HG03108 (cell line): ENCODE data around the gene RXRA.

Experiments used
- ATAC-seq: cut with Tn5 transposase; IDR thresholded peaks from one replicate; pipeline ENCODE4 v1.9.1; 2021; ENCODE audit warnings: moderate library complexity; ENCODE audit not compliant: unreplicated experiment

The RXRA gene

DNA sequence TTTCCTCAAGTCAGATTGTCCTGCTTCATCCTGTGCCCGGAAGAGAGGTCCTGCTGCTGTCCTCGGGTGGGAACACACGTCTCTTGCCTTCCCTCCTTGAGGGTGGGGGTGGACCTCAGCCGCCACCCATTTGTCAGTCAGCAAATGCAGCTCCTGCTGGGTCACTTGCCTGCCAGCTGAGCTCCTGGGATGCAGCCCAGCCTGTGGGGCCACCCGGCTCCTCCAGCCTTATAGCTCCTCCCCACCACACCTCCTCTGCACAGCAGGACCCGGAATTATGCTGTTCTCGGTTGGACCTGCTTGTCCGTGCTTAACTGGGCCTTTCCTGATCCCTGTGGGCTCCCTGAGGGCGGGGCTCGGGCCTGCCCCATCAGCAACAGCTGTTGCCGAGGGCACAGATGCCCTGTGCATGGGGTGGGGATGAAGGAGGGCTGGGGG lies 52.7 kb downstream of the RXRA start:
- ATAC-seq, result no peak

DNA sequence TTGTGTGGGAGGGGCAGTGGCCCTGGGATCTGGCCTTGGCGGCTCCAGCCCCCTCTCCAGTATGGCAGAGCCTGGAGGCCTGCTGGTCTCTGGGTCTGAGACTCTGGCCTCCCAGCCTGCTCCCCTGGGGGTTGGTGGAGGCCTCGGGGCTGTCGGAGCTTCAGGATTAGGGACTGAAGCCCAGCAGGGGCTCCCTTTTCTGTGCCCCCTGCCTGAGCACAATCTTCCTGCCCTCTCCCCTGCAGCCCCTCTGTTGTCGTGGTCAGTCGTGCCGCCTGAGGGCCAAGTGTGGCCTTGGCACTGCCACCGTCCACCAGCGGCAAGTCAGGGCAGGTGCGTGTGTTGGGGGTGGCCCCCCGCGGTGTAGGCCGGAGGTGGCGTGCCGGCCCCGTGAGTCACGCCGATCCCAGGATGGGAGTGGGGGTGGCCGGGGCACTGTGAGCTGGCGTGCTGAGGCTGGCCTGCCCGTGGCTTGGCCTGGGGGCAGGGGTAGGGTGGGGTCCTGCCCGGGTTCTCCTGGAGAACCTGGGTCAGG lies 53.6 kb downstream of the RXRA start:
- ATAC-seq, result no peak

DNA sequence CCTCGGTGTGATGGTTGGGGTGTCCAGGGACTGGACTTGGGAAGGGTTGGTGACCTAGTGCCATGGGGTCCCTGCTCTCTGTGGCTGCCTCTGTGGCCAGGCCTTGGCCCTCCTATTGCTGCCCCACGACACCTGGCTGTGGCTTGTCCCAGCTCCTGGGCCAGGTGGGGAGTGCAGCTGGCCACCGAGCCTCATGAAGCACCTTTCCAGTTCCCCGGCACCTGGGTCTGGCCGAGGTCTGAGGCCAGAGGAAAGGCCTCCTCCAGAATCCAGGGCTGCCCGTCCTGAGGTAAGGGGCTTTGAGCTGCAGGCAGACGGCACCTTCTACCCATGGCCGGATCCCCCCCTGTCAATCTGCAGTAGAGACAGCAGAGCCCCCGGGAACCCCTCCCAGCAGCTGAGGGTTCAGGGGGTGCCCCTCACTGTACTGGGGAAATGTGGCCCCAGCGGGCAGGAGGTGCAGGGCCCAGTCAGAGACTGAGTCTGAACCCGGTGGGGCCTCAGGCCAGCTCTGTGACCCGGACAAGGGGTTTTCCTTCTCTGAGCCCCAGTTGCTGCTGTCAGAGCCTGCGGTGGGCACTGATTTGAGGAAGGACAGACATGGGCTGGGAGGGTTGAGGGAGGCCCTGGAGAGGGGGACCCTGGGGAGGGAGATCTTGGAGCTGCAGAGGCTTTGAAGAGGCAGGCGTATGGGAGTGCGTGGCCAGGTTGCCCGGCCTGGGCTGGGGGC lies 54.5 kb downstream of the RXRA start:
- no peak for ATAC-seq

DNA sequence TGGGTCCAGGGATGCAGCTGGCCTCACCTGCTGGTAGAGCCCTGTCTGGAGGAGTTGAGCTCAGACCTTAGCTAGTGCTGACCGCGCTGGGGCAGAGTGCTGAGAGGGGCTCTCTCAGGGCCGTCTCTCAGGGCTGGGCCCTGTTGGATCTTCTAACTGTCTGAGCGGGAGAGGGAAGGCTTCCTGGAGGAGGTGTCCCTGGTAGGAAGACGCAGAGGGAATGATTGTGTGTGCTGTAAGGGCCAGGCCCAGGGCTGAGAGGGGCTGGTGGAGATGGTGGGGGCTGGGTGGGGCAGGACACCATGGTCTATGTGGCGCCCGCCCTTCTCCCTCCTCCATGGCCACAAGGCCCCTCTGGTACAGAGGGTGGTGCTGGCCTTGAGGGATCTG lies 55.0 kb downstream of the RXRA start:
- no peak for ATAC-seq

DNA sequence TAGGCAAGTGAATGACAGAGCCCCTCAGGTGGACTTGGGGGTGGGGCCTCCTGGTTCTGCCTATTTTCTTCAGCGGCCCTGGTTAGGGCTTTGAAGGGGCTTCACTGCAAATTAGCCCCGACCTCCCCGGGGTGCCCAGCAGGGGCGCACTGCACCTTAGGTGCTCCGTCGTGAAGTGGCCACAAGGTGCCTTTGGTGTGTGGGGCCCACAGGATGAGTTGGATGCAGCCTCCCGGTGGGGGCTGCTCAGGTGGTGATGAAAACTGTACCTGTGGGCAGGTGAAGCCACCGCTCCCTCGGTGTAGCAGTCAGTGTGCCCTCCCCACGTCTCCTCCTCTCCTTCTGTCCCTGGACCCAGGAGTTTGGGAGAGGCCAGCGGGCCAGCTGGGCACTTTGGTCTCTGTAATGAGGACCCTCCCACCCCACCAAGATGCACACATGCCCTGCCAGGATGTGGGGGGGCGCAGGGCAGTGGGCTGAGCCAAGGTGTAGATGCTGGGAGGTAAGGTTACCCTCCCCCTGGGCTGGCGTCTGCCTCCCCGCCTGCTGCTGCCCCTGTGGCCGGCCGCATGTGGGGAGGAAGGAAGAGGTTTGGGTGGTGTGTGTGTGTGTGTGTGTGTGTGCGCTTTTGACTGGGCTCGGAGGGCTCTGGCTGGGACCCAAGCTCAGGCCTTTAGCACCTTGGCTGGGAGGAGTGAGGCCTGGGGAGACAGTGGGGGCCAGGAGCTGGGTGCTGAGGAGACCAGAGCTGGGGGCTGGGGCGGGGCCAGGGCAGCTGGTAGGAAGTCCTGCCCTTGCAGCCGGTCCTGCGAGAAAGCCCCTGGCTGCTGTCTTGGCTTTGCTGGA lies 55.6 kb downstream of the RXRA start:
- no peak for ATAC-seq

DNA sequence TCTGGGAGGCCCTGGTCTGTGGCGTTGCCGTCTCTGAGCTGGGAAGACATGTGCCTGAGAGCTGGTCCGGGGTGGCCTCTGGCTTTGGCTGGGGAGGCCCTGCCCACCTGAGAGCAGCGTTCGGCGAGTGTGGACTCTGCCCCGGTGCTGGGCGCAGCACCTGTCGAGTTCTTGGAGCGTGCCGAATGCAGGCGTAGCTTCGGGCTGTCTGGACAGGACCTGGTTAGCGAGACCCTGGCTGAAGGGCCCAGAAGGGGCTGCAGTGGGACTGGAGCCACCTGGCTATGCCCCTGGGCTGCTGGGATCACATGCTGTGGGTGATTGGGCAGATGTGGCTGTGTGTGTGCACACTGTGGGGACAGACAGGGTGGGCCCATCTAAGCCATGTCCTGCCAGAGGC lies 56.5 kb downstream of the RXRA start:
- no peak for ATAC-seq

DNA sequence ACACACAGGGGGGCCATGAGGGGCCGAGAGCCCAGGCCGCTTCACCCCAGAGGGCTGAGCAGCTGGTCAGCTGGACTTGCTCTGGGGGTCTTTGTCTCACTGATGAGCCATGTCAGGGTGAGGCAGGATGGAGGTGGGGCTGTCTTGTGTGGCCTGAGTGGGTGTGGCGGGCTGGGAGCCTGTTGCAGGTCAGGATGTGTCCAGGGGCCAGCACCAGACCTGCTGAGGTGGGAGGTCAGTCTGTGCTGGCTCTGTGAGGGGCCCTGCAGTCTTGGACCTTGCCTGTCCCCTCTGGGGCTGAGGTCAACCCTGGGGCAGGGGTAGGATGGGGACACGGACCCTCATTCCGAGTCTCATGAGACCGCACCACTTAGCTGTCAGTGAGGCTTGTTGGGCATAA lies 56.9 kb downstream of the RXRA start:
- ATAC-seq, result no peak

DNA sequence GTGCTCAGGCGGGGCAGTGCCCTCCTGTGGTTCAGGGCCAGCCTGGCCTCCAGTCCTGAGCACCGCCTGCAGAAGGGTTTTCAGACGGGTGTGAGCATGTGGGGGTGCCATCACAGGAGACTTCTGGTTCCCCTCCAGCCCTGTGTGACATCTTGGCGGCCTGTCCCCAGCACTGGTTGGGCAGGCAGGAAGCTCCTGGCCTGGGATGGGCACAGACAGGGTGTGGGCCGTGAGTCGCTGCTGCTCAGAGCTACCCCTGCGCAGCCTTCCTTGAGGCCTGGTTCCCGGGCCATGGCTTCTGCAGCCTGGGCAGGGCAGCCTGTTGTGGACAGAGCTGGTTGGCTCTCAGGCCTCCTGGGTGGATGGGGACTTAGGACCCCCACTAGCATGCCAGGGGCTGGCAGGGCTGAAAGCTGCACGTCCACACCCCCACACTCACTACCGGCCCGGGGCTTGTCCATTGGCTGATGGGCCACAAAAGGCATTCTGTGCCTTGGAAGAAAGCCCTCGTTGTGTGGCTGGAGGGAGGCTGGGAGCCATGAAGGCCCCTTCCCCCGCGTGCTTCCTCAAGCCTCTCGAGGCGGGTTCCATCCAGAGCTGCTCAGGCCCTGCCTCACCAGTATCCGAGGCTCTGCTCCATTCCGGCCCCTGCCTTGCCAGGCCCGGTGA lies 58.7 kb downstream of the RXRA start:
- no peak for ATAC-seq

DNA sequence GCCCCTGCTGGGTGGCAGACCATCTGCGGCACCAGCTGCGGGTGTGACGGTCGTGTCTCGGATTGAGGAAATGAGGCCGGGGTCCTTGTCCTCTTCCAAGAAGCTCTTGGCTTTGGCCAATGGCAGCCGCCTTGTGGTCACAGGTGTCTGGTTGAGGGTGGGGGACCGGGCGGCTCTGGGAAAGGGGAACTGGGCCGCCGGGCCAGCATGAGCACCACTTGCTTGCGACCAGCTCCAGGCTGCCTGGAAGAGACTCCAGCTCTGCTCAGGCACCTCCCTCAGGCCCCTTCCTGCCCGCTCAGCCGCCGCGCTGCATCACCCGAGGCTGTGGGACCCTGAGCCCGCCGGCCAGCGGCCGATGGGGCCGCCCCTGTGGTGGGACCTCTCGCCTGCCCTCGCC lies 59.7 kb downstream of the RXRA start:
- no peak for ATAC-seq

DNA sequence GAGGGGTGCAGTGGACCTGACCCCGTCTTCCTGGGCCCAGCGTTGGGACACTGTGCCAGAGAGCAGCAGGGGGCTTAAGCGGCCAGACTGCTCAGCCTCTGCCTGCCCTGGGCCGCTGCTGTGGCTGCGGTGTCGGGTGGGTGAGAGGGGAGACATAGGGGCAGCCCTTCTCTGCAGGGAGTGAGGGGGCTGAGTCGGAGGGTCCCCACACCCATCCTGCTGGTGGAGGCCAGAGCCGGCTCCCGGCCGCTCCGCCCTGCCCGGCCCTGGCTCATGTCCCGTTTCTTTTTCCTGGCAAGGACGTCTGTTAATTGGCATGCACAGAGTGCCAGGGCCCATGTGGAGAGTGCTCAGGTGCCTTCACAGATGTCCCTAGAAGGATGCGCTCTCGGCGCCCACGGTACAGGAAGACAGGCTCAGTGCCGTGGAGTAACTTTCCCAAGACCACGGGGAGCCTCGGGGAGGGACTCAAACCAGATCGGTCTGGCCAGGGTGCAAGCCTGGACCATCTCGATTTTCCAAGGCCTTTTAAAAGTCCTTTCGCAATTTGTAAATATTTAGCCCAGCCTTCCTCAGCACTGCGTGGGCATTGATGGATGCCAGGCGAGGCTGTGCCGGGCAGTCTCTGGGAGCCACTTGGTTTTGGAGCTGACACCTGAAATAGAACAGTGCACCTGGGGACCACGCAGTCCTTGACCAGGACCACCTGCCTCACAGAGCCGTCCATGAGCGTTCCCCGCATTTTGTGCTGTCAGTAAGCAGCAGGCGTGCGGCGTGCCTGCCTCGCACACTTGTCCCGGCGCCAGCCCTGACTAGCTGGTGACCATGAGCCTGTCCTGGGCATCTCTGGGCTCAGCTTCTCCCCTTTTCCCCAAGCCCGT lies 60.9 kb downstream of the RXRA start:
- no peak for ATAC-seq

DNA sequence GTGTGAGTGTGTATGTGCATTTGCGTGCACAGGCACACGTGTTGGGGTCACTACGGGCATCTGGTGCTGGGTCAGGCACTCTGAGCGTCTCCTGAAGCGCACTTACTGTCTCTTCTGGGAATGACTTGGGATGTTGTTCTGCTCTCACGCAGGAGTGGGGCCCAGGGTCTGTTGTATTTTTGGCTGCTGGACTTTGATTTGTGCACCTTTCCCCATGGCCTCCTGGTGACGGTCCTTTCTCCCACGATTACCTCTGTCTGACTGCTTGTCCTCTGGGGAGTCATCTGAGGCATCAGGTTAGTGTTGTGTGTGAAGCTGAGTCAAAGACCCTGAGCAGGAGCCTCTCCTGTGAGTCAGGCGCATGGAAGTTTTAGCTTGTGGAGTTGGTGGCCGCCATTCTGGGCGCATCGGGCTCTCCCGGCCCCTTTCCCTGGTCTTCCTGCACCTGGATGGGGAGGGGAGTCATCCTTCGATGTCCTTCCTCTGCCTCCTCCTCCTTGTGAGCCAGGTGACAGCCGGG lies 62.1 kb downstream of the RXRA start:
- ATAC-seq, result no peak

DNA sequence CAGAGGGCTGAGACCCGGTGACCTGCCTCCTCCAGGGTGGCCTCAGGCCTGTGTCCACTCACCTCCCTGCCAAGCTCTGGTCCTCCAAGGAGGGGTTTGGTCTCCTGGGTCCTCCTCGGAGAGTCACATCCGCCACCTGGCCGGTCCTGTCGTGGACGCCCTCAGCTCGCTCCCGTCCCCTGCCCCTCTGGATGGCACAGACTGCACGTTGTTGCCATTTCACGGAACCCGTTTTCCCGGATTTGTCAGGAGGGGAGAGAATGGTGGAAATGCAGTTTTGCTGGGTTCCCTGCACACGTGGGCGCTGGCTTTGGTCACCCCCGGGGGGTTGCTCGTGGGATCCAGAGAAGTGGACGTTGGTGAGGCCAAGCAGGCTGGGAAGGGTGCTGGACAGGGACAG lies 62.7 kb downstream of the RXRA start:
- ATAC-seq, result no peak

DNA sequence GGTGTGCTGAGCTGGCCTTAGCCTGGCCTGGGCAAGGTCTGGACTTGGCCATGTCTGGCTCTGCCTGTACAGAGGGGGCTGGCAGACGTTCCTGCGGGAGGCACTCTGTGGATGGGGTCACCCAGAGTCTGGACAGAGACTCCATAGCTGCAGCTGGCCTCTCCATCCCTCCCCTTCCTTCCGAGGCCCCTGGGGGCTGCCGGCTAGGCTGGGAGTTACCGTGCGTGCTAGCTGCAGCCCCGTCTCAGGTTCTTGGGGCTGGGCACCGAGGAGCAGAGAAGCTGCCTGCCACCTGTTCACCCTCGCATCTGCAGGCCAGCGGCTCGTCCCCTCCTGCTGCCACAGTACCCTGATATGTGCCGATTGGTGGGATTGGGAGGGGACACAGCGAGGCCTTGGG lies 63.4 kb downstream of the RXRA start:
- ATAC-seq, result no peak

DNA sequence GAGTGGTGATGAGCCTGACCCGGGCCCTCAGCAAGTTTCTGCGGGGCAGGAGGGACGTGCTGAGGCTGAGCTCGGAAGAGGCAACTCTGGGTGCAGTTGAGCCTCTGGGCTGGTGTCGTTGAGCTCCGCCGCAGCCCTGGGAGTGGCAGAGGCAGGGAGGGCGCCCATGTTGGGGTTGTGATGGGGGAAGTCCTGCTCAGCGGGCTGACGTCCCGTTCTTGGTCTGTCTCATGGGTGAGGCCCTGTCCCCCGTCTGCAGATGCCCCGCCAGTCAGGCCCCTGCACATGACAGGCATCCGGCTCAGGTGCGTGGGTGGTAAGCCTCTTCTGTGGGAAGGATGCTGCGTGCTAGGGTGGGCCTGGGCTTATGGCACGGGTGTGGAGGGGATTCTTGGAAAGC lies 64.3 kb downstream of the RXRA start:
- peak; percentile 18 for ATAC-seq

DNA sequence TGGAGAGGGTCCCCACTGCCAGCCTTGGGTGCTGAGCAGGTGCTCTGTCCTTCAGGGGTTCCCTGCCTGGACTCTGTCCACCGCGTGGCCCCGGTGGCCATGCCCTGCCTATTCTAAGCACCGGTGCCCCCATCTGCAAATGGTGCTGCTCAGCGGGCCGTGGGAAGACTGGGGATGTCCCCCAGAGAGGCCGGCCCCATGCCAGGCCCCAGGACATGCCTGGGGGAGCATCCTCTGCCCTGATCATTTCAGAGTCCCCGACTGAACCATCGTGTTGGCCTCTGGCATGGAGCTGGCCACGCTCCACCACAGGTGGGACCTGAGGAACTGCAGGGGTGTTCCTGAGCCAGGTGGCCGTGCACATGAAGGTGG lies 64.7 kb downstream of the RXRA start:
- ATAC-seq, result peak; percentile 23

DNA sequence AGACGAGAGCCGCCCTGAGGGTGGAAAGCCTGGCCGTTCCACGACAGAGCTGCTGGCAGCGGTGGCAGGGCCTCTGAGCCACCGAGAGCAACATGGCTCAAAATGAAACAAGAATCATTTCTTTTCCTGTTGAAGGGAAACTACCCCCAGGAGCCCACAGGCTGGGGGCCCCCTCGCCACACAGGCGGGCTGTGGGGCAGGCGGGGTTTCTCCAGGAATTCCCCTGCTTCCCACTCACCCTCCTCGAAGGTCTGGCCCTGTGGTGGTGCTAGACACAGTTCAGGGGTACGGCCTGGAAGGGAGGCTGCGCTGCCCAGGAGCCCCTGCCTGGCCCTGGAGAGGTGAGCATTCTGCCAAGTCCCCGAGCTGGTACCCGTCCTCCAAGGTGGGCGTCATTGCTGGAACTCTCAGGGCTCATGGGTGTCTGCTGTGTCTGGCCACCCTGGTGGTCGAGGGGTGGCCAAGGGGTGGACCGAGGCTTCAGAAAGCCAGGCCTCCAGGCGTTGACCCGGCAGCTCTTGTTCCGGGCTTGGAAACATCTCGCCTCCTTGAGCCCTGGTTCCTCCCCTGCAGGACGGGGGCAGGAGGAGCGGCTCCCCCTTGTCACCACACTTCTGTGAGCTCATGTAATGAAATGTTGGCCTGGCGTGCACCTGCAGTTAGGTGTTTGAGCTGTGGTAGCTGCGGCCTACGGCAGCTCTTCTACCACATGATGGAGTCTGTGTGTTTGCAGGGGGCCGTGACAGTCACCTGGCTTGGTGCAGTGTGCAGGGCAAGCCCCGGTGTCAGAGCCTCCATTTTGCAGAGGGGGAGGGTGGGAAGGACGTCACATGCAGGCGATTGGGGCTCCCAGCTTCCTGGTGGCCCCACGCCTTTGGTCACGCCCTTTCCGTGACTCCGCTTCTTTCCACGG lies 65.3 kb downstream of the RXRA start:
- peak; percentile 43 for ATAC-seq

DNA sequence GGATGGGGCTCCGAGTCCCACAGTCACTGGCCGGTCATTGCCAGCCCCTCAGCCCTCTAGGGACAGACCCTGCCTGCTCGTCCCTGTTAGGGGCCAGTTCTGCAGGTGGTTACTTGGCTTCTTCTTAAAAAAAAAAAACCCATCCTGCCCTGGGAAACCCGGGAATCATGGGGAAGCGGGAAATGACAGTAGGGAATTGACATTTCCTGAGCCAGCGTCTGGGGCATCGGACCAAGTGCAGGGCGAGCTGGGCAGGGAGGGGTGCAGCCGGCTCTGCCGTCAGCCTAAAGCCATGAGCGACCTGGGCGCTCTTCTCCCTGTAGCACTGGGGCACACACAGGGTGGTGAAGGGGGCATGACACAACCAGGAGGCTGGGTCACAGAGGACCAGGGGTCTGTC lies 66.6 kb downstream of the RXRA start:
- ATAC-seq, result no peak

DNA sequence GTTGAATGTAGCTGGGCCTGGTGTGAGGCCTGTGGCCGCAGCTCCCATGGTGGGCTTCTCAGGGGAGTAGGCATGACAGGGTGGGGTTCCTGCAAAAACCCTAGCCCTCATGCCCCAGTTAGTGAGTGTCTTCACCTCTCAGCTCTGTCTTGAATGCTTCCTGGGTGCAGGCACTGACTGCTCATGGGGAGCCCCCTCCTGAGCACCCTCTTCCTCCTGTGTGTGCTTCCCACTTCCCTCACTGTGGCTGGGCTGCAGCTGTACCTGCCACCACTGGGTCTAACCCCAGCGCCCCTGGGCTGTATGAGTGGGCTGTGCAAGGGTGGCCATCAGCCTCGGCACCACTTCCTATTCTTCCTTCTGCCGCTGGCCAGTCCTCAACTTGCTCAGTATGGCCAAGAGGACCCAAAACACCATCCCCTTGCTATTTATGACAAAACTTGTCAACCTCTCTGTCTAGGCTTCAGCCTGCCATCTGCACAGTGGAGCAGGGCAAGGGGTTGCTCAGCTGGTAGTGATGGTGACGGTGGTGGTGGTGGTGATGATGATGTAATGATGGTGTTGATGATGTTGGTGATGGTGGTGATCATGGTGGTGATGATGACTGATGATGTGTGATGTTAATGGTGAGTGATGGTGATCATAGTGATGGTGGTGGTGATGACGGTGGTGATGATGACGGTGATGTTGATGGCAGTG lies 67.5 kb downstream of the RXRA start:
- ATAC-seq, result no peak

DNA sequence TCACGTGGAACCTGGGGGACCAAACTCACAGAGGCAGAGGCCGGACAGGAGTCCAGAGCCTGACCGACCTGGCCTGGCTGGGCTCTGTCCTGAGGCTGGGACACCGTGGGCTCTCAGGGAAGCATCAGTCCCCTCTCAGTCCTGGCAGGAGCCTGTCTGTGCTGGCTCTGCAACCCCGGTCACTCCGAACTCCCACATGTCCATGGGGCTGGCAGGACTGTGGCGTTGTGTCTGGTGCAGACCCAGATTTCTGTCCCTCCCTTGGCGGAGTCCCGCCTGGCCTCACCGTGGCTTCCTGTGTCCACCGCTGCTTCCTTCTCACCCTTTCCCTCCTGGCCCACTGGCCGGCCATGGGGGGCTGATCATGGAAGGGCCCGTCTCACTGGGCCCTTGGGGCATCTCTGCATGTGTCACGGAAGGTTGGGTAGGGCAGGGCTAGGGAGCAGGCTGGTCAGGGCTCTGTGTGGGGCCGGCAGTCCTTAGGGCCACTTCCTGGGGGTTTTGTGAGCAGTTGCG lies 68.8 kb downstream of the RXRA start:
- ATAC-seq, result no peak
